ENCODE data around the gene HCRTR1.

GRCh38 chr1:31651089-31651420, 33.6 kb downstream of the HCRTR1 start:
- TF ChIP-seq, protein P1, sequence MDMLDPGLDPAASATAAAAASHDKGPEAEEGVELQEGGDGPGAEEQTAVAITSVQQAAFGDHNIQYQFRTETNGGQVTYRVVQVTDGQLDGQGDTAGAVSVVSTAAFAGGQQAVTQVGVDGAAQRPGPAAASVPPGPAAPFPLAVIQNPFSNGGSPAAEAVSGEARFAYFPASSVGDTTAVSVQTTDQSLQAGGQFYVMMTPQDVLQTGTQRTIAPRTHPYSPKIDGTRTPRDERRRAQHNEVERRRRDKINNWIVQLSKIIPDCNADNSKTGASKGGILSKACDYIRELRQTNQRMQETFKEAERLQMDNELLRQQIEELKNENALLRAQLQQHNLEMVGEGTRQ (IDR thresholded peaks at IDR 0.05; ENCODE audit: borderline replicate concordance, low read depth, low read length) = no peak
- TF ChIP-seq EZH2phosphoT487 (IDR thresholded peaks at IDR 0.05; ENCODE audit: borderline replicate concordance, low read depth) = no peak
- TF ChIP-seq GABPA (IDR thresholded peaks at IDR 0.05; ENCODE audit: low read depth) = no peak
- TF ChIP-seq, protein P2, sequence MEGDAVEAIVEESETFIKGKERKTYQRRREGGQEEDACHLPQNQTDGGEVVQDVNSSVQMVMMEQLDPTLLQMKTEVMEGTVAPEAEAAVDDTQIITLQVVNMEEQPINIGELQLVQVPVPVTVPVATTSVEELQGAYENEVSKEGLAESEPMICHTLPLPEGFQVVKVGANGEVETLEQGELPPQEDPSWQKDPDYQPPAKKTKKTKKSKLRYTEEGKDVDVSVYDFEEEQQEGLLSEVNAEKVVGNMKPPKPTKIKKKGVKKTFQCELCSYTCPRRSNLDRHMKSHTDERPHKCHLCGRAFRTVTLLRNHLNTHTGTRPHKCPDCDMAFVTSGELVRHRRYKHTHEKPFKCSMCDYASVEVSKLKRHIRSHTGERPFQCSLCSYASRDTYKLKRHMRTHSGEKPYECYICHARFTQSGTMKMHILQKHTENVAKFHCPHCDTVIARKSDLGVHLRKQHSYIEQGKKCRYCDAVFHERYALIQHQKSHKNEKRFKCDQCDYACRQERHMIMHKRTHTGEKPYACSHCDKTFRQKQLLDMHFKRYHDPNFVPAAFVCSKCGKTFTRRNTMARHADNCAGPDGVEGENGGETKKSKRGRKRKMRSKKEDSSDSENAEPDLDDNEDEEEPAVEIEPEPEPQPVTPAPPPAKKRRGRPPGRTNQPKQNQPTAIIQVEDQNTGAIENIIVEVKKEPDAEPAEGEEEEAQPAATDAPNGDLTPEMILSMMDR (IDR thresholded peaks at IDR 0.05) = no peak
- TF ChIP-seq, protein P3, sequence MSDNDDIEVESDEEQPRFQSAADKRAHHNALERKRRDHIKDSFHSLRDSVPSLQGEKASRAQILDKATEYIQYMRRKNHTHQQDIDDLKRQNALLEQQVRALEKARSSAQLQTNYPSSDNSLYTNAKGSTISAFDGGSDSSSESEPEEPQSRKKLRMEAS (IDR thresholded peaks at IDR 0.05; ENCODE audit: low read depth) = no peak
- TF ChIP-seq YY1 (IDR thresholded peaks at IDR 0.05; ENCODE audit: low read depth) = no peak
- no peak for TF ChIP-seq EP300 (IDR thresholded peaks at IDR 0.05; ENCODE audit: borderline replicate concordance in 1 of 2, low read depth in 1 of 2, low read length in 1 of 2)
- no peak for TF ChIP-seq POLR2AphosphoS5 (IDR thresholded peaks at IDR 0.05; ENCODE audit: low read depth, low read length)
- no peak for TF ChIP-seq CHD2 (IDR thresholded peaks at IDR 0.05; ENCODE audit: low read length, partially characterized antibody)
- TF ChIP-seq NRF1 (IDR thresholded peaks at IDR 0.05; ENCODE audit: low read depth, low read length) = no peak
- no peak for TF ChIP-seq TAF1 (IDR thresholded peaks at IDR 0.05; ENCODE audit: borderline replicate concordance, low read depth, low read length)
- TF ChIP-seq ZBTB33 (IDR thresholded peaks at IDR 0.05; ENCODE audit: borderline replicate concordance, low read depth) = no peak
- TF ChIP-seq RAD21 (IDR thresholded peaks at IDR 0.05; ENCODE audit: low read length) = no peak
